ENCODE data around the gene RARS1.

The RARS1 gene

GRCh38 chr5:168513861-168514428 lies 27.7 kb downstream of the RARS1 start:
- ATAC-seq (ENCODE audit: insufficient read depth, low read depth): no peak
- peaks cover 96% of the 10 kb centered on the region for H3K36me3 ChIP-seq (ENCODE audit: insufficient read depth, low read length)

GRCh38 chr5:168525856-168526255 lies 39.6 kb downstream of the RARS1 start:
- H3K9me3 ChIP-seq (ENCODE audit: insufficient read depth, low read length, severe bottlenecking): no peaks in the 10 kb centered on the region
- no peak overlapping the region for H2AFZ ChIP-seq (ENCODE audit: low read depth, low read length)
- TF ChIP-seq EZH2 (IDR thresholded peaks at IDR 0.05; ENCODE audit: borderline replicate concordance, low read depth, low read length, severe bottlenecking) (no peak), CTCF (IDR thresholded peaks at IDR 0.05; ENCODE audit: borderline replicate concordance, extremely low read depth, low read length, poor library complexity, severe bottlenecking) (no peak)
- H3K4me1 ChIP-seq (ENCODE audit: insufficient read depth, low read length): no peaks in the 10 kb centered on the region
- no peaks in the 10 kb centered on the region for H3K79me2 ChIP-seq (ENCODE audit: insufficient read depth, low read length)
- H3K4me2 ChIP-seq (ENCODE audit: insufficient read depth, low read length): no peak overlapping the region
- no peak overlapping the region for H3K27ac ChIP-seq (ENCODE audit: low read length)
- H3K27me3 ChIP-seq (ENCODE audit: insufficient read depth, low read length, poor library complexity): no peaks in the 10 kb centered on the region
- ATAC-seq (ENCODE audit: insufficient read depth, low read depth) (no peak), DNase-seq (no peak)
- no peaks in the 10 kb centered on the region for H4K20me1 ChIP-seq (ENCODE audit: insufficient read depth, low read length)
- no peak overlapping the region for H3K9ac ChIP-seq (ENCODE audit: low read depth, low read length)
- peaks cover 3% of the 10 kb centered on the region; the same call in 1 of the 2 replicates for H3K36me3 ChIP-seq (ENCODE audit: insufficient read depth, low read length)
- no peak overlapping the region for H3K4me3 ChIP-seq (ENCODE audit: low read depth in 1 of 2, low read length in 2 of 2)

More at GRCh38 chr5:168513861-168514428, 27.7 kb downstream of the RARS1 start:
- peaks cover 10% of the 10 kb centered on the region for H3K9me3 ChIP-seq (ENCODE audit: insufficient read depth, low read length, severe bottlenecking)
- no peak for DNase-seq
- no peak overlapping the region for H3K27ac ChIP-seq (ENCODE audit: low read length)
- H3K4me3 ChIP-seq (ENCODE audit: low read depth in 1 of 2, low read length in 2 of 2): no peak overlapping the region
- H3K79me2 ChIP-seq (ENCODE audit: insufficient read depth, low read length): no peaks in the 10 kb centered on the region
- H3K27me3 ChIP-seq (ENCODE audit: insufficient read depth, low read length, poor library complexity): no peaks in the 10 kb centered on the region
- no peak overlapping the region for H3K4me2 ChIP-seq (ENCODE audit: insufficient read depth, low read length)
- TF ChIP-seq CTCF (IDR thresholded peaks at IDR 0.05; ENCODE audit: borderline replicate concordance, extremely low read depth, low read length, poor library complexity, severe bottlenecking) (no peak), EZH2 (IDR thresholded peaks at IDR 0.05; ENCODE audit: borderline replicate concordance, low read depth, low read length, severe bottlenecking) (no peak)
- H3K9ac ChIP-seq (ENCODE audit: low read depth, low read length): no peak overlapping the region
- H2AFZ ChIP-seq (ENCODE audit: low read depth, low read length): no peak overlapping the region
- H4K20me1 ChIP-seq (ENCODE audit: insufficient read depth, low read length): no peaks in the 10 kb centered on the region
- H3K4me1 ChIP-seq (ENCODE audit: insufficient read depth, low read length): no peaks in the 10 kb centered on the region

GRCh38 chr5:168527756-168528295 lies 41.6 kb downstream of the RARS1 start:
- no peaks in the 10 kb centered on the region for H3K79me2 ChIP-seq (ENCODE audit: insufficient read depth, low read length)
- H3K36me3 ChIP-seq (ENCODE audit: insufficient read depth, low read length): no peaks in the 10 kb centered on the region
- no peaks in the 10 kb centered on the region for H3K9me3 ChIP-seq (ENCODE audit: insufficient read depth, low read length, severe bottlenecking)
- no peak overlapping the region for H3K4me2 ChIP-seq (ENCODE audit: insufficient read depth, low read length)
- H4K20me1 ChIP-seq (ENCODE audit: insufficient read depth, low read length): no peaks in the 10 kb centered on the region
- ATAC-seq (ENCODE audit: insufficient read depth, low read depth) (no peak), DNase-seq (no peak)
- H2AFZ ChIP-seq (ENCODE audit: low read depth, low read length): no peak overlapping the region
- no peak overlapping the region for H3K4me3 ChIP-seq (ENCODE audit: low read depth in 1 of 2, low read length in 2 of 2)
- no peaks in the 10 kb centered on the region for H3K4me1 ChIP-seq (ENCODE audit: insufficient read depth, low read length)
- no peak overlapping the region for H3K27ac ChIP-seq (ENCODE audit: low read length)
- no peak overlapping the region for H3K9ac ChIP-seq (ENCODE audit: low read depth, low read length)
- no peaks in the 10 kb centered on the region for H3K27me3 ChIP-seq (ENCODE audit: insufficient read depth, low read length, poor library complexity)
- no peak for TF ChIP-seq CTCF (IDR thresholded peaks at IDR 0.05; ENCODE audit: borderline replicate concordance, extremely low read depth, low read length, poor library complexity, severe bottlenecking)
- TF ChIP-seq EZH2 (IDR thresholded peaks at IDR 0.05; ENCODE audit: borderline replicate concordance, low read depth, low read length, severe bottlenecking): no peak
